AG08396 (cell line): Measurements from ENCODE around the gene GGA2.
"Not testable (repeated sequence)": the region's sequence is repeated elsewhere in the genome, so short reads cannot be mapped to it uniquely, and the experiment has no call there.

Experiments used
- DNase-seq: peaks from one replicate; pipeline ENCODE4 v3.0.0; 2012; ENCODE audit warnings: low spot score, mixed read lengths

GGA2 gene, protein sequence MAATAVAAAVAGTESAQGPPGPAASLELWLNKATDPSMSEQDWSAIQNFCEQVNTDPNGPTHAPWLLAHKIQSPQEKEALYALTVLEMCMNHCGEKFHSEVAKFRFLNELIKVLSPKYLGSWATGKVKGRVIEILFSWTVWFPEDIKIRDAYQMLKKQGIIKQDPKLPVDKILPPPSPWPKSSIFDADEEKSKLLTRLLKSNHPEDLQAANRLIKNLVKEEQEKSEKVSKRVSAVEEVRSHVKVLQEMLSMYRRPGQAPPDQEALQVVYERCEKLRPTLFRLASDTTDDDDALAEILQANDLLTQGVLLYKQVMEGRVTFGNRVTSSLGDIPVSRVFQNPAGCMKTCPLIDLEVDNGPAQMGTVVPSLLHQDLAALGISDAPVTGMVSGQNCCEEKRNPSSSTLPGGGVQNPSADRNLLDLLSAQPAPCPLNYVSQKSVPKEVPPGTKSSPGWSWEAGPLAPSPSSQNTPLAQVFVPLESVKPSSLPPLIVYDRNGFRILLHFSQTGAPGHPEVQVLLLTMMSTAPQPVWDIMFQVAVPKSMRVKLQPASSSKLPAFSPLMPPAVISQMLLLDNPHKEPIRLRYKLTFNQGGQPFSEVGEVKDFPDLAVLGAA

DNA sequence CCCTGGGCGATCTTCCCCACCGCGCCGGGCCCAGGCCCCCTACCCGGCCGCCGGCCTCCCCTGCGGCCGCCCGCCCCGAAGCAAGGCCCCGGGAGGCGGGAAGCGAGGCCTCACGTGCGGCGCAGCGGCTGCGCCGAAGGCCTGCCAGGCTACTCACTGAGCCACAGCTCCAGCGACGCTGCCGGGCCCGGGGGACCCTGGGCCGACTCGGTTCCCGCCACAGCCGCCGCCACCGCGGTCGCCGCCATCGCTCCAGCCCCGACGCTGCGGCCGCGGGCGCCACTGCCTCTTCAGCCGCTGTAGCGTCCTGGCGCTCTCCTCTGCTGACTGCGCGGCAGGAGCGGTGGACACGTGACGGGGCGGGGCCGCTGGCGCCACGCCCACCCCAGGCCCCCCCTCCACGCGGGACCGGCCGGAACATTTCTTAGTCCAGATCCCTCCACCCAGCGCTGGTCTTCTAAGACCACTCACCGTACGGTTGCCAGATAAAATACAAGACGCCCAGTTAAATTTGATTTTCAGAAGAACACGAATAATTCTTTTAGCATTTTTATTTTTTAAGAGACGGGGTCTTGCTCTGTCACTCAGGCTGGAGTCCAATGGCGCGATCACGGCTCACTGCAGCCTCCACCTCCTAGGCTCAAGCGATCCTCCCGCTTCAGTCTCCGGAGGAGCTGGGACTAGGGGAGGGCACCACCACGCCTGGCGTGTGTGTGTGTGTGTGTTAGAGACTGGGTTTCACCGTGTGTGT lies at the start of gene GGA2:
GGA2 (minus strand) TSS at position 331 of the 751 bp plus-strand sequence; CDS start at position 248, 83 bp downstream.
- peak; percentile 93 for DNase-seq

DNA sequence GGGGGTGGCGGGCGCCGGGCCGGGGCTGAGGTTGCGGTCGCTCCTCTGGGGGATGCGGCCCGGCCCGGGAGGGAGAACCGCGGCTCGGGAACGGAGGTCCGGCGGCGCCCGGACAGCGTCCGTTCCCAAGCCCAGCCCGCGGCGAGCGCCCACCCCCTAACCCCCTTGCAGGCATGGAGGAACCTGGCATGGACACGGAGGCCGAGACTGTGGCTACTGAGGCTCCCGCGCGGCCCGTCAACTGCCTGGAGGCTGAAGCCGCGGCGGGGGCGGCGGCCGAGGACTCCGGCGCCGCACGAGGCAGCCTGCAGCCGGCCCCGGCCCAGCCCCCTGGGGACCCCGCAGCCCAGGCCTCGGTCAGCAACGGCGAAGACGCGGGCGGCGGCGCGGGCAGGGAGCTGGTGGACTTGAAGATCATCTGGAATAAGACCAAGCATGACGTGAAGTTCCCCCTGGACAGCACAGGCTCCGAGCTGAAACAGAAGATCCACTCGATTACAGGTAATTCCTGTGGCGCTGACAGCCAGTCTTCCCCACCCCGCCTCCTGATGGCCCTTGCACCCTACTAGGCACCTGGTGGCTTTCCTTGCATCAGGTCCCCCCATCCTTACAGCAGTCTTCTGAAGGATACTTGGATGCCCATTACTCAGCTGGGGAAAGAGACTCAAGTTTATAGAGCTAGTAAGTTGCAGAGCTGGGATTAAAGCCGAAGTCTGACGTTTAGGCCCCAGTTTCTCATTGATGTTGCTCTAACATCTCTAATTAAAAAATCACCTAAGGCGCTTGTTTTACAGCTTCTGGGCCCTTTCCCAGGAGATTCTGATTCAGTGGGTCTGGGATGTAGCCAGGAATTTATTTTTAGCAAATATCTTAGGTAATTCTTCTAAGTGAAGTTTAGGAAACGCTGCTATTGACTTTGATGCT lies 47.7 kb upstream of the GGA2 start:
- peak; percentile 7 for DNase-seq

DNA sequence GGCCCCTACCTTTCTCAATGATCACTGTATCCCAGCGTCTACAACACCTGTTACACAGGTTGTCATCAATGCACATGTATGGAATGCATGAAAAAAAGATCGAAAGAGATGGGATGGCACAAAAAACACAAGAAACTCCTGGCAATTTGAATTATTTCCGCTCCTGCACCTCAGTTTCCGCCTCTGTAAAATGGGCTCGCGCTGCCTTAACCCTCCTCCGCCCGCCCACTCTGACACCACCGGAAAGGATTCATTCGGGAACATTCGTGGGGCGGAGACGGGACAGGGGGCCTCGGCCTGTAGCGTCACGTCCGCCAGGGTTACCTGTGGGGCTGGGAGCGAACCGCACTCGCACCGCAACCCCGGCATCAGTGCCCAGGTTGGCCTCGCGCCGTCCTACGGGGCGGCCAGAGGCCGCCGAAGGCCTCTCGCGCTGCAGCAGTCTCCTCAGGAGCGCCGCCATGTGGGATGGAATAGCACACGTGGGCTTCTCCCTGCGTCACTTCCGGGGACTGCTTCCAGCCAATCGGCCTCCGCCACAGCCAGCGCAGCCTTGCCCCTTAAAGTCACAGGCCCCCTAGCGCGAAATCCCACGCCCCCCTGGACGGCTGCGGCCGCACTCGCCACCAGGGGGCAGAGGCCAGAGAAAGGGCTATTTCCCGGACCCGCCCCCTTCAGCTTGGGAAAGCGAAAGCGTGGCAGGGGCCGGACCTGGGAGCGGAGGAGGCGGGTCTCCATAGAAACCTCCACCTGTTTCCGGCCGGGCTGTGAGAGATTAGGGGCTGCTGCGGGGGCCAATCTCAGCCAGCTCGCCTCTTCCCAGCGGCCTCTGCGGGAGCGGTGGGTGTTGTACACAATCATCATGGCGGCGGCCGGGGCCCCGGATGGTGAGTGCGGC lies 46.8 kb upstream of the GGA2 start, which contains the start of the genes EARS2 and UBFD1:
EARS2 (minus strand) TSS at position 470 of the 898 bp plus-strand sequence; CDS start at position 463, 7 bp downstream.
UBFD1 (plus strand) TSS at position 847 of the 898 bp plus-strand sequence; CDS start at position 863, 16 bp downstream.
- peak; percentile 95 for DNase-seq

DNA sequence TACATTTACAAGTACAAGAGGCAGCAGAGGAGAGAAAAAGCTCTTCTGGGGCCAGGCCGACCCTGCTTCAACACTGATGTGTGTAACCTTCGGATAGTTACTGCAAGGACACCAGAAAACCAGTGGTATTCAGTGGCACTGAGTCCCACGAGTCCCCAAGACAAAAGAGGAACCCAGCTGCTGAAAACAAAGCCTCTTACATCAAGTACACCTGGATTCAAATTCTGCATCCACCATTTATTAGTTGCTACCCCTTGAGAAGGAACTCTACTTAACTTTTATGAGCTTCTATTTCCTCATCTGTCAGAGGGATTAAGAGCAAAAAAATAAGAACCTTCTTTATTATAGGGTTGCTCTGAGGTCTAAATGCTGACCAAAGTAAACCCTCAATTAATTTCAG lies 44.2 kb upstream of the GGA2 start:
- DNase-seq = no peak

DNA sequence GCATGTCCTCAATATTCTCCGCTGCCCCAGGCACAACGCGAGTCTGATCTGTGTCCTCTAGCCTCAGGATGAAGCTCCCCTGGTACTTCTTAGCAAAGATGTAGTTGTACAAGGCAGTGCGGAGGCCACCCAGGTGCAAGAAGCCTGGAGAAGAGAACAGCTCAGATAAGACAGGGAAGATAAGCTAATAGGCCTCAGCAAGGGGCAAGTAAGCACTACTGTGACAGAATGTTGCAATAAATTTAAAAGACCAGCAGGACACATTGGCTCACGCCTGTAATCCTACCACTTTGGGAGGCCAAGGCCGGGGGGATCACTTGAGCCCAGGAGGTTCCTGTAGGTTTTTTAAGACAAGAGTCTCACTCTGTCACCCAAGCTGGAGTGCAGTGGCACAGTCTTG lies 41.9 kb upstream of the GGA2 start:
- DNase-seq = no peak

DNA sequence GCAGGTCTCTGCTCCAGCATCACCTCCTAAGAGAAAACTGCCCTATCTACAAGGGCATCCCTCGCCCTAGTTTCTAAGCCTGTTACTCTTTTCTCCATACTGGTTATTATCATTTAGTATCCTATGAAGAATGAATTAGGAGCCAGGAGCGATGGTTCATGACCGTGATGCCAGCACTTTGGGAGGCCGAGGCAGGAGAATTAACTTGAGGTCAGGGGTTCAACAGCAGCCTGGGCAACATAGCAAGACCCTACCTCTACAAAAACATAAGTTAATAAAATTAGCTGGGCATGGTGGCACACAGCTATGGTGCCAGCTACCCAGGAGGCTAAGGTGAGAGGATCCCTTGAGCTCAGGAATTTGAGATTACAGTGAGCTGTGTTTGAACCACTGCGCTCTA lies 39.6 kb upstream of the GGA2 start:
- DNase-seq = no peak

DNA sequence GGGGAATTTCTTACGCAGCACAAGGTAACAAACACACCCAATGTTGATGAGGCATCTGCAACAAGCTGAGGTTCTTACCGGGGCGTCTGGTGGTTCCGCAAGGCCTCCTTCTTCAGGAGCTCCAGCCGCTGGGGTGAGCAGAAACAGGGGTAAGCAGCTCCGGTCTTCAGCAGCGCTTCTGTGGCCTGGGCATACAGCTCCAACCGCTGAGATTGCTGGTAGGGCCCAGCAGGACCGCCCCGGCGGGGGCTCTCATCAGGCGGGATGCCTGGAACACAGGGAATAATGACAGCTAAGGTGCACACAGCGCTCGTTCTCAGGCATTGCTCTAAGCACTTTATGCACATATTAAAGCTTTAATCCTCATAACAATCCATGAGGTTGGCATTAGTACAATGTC lies 34.1 kb upstream of the GGA2 start:
- no peak for DNase-seq

DNA sequence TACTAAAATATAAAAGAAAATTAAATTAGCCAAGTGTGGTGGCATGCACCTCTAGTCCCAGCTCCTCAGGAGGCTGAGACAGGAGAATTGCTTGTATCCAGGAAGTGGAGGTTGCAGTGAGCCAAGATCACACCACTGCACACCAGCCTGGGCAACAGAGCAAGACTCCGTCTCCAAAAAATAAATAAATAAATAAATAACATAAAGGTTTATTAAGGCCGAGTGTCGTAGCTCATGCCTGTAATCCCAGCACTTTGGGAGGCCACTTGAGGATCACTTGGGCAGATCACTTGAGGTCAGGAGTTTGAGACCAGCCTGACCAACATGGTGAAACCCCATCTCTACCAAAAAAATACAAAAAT lies 30.5 kb upstream of the GGA2 start:
- not testable (repeated sequence) for DNase-seq

DNA sequence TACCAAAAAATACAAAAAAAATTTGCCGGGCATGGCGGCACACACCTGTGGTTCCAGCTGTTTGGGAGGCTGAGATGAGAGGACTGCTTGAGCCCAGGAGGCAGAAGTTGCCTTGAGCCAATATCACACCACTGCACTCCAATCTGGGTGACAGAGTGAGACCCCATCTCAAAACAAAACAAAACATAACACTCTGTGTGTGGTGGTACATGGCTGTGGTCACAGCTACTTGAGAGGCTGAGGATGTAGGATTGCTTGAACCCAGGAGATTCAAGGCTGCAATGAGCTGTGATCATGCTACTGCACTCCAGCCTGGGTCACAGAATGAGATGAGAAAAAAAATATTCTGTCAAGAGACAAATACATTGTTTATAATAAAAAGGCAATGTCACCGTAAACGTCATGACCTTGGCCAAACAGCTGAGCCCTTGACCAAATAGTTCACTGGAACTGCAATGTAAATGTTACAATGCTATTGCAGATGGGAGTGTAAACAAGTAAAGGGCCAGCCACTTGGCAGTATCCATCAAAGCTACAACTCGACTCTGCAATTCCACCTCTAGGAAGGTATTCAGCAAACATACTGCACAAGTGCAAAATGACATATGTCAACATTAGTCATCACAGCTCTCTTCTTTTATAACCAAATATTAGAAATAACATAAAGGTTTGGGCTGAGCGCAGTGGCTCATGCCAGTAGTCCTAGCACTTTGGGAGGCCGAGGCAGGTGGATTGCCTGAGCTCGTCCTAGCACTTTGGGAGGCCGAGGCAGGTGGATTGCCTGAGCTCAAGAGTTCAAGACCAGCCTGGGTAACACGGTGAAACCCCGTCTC lies 29.9 kb upstream of the GGA2 start:
- DNase-seq = no peak

DNA sequence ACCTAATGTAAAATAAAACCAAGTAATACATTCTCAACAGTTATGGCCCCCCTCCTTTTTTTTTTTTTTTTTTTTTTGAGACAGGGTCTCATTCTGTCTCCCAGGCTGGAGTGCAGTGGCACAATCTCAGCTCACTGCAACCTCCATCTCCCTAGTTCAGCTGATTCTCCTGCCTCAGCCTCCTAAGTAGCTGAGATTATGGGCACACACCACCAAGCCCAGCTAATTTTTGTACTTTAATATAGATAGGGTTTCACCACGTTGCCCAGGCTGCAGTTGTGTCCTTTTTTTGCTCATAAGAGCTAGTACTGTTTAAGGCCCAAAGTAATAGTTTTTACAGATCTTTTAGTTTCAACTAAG lies 28.6 kb upstream of the GGA2 start:
- DNase-seq = no peak

DNA sequence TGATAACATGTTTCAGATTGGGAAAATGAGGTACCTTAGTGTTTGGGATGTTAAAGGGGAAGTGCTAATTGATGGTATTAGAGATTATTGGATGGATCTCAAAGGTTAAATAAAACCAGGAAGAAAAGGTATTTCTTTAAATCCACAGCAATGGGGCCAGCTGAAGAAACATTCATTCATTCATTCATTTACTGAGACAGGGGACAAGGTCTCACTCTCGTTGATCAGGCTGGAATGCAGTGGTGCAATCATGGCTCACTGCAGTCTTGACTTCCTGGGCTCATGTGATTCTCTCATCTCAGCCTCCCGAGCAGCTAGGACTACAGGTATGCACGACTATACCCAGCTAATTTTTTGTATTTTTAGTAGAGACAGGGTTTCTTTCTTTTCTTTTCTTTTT lies 27.1 kb upstream of the GGA2 start:
- no peak for DNase-seq

DNA sequence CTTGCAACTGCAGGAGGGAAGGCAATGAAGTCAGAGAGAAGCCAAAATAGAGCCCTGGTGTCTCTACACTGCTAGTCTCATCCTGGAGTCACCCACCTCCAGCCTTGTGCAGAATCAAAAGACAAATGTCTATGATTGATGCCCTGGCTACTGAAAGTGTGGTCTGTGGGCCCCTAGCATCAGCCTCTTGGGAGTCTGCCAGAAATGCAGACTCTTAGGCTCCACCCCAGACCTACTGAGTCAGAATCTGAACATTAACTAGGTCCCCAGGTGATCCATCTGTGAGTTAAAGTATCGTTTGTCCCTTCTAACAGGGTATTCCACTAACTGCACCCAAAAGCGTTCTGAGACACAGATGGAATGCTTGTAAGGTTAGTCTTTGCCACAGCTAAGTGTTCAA lies 25.6 kb upstream of the GGA2 start:
- no peak for DNase-seq

DNA sequence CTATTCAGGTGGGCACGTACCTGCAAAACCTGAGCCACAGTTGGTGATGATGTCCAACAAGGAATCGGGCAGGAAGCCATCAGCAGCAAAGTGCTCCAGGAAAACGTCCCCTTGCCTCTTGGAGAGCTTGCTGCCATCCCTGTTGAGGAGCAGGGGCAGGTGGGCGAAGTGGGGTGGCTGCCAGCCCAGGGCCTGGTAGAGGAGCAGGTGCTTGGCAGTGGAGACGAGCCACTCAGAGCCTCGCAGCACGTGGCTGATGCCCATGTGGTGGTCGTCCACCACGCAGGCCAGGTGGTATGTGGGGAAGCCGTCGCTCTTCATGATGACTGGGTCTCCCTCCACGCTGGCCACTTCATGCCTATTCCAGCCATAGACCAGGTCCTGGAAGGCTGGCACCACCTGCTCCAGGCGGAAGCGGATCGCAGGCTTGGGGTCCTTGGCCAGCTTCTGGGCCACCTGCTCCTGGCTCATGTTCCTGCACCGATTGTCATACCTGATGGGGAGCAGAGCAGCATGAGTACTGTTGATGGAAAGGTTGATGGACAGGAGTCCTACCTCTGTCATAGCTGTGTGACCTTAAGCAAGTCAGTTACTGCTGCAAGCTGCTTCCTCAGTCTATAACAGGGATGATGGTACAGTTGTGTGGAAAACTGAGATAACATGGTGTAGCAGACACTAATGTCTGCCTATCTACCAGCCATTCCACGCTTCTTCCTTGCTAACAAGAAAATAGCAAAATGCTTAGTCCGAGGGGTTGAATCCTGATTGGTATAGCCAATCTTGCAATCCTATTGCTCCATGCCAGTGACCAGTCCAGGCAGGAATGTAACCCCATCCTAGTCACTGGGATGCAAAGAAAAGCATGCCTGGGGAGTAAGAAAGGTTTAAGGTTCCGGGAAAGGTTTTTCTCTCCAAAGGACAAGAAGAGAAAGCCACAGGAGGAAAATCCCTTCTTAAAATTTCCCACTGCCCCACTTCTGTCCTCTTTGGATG lies 24.9 kb upstream of the GGA2 start:
- DNase-seq = peak; percentile 28

DNA sequence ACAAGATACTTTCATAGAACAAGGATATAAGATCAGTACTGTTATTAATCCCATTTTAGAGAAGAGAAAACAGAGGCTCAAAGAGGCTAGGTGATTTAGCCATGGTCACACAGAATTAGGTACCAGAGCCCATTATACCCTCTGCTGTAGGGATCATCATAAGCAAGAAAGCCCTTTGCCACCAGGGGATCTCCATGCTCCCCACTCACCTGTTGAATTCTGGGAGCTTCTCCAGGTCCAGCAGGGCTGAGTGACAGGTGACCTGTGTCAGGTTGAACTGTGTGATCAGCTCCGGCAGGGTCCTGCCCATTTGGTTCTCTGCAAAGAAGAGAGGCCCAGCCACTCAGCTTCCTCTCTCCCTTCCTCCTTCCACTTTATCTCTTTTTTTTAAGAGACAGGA lies 22.2 kb upstream of the GGA2 start:
- no peak for DNase-seq

DNA sequence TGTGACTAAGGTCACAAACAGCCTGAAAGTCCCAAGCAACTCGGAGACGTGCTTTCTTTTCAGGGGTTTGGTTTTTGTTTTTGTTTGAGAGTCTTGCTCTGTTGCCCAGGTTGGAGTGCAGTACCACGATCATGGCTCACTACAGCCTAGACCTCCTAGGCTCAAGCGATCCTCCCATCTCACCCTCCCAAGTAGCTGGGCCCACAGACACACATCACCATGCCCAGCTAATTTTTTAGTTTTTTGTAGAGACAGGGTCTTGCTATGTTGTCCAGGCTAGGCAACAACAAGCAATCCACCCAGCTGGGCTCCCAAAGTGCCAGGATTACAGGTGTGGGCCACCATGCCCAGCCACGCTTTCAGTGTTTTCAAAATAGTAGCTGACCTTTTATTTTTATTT lies 19.8 kb upstream of the GGA2 start:
- DNase-seq = no peak

DNA sequence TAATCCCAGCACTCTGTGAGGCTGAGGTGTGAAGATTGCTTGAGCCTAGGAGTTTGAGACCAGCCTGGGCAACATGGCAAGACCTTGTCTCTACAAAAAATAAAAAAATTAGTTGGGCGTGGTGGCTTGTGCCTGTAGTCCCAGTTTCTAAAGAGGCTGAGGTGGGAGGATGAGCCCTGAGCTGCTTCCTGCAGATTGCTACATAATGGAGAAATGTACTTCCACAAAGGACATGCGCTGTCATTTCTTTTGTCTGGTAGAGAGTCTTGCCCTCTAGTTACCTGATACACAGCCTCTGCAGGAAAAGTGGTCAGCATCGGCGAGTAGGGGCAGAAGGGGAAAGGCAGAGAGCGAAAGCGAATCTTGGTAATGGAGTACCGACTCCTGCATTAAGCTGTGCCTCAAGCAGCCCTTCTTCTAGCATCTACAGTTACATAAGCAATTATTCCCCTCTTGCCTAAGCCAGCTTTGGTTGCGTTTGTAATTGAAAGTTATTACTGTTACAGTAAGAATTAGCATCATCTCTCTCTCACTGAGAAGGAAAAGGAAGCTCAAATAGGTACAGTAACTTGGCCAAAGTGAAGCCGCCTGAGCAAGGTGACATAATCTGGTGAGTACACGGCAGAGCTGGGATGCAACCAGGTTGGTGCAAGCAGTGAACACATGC lies 18.5 kb upstream of the GGA2 start:
- no peak for DNase-seq

DNA sequence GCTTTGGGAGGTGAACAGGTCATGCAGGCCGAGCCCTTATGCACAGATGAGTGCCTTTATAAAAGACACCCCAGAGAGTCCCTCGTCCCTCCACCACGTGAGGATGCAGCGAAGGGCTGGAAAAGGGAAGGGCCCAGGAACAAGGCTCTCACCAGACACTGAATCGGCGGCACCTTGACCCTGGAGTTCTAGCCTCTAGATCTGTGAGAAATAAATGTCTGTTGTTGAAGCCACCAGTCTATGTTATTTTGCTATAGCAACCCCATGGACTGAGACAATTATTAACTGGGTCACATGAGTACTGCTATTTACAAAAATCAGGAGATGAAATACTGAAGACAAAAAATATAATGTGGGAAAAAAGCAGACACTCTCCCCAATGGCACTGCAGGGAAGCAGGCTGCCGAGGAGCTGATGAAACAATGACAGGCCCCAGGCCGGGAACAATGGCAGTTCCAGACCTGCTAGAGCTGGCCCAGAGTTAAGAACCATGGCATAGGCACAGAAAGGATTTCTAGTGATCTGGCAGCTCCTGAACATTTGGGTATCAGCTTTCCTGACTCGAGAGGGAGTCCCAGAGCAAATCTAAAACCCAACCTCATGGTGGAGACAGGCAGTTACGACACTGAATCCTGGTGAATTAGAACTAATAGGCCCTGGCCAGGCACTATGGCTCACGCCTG lies 17.8 kb upstream of the GGA2 start:
- DNase-seq = no peak
